HG02852 (cell line): ENCODE results near the gene PGAP2.
"Not testable (repeated sequence)": the region's sequence is repeated elsewhere in the genome, so short reads cannot be mapped to it uniquely, and the experiment has no call there.

Source experiments
- ATAC-seq: cut with Tn5 transposase; IDR thresholded peaks from one replicate; pipeline ENCODE4 v1.9.1; 2021; ENCODE audit warnings: mild to moderate bottlenecking, moderate library complexity; ENCODE audit not compliant: unreplicated experiment

Gene PGAP2

GRCh38 chr11:3807909-3808860, at the start of gene PGAP2:
TSS of gene PGAP2 (plus strand) at chr11:3808560. CDS start at chr11:3811260, 2,700 bp downstream.
- ATAC-seq = peak; percentile 69

- ATAC-seq = no peak
These were observed 44.1 kb upstream of the PGAP2 start for GRCh38 chr11:3764266-3764665.

- not testable (repeated sequence) for ATAC-seq
These were observed 41.5 kb upstream of the PGAP2 start for GRCh38 chr11:3766836-3767235.

GRCh38 chr11:3767536-3767935, 40.8 kb upstream of the PGAP2 start:
- ATAC-seq = no peak

- ATAC-seq = no peak
These were observed 35.2 kb upstream of the PGAP2 start for GRCh38 chr11:3773180-3773579.

- no peak for ATAC-seq
These were observed 32.5 kb upstream of the PGAP2 start for GRCh38 chr11:3775736-3776406.

- ATAC-seq = no peak
These were observed 26.9 kb upstream of the PGAP2 start for GRCh38 chr11:3781423-3781822.

GRCh38 chr11:3782963-3783362, 25.4 kb upstream of the PGAP2 start:
- no peak for ATAC-seq

GRCh38 chr11:3783611-3784010, 24.7 kb upstream of the PGAP2 start:
- ATAC-seq = no peak

- ATAC-seq = no peak
These were observed 21.5 kb upstream of the PGAP2 start for GRCh38 chr11:3786781-3787428.

GRCh38 chr11:3794387-3794786, 14.0 kb upstream of the PGAP2 start:
- ATAC-seq = not testable (repeated sequence)

GRCh38 chr11:3795131-3796001, 13.0 kb upstream of the PGAP2 start:
- no peak for ATAC-seq

- no peak for ATAC-seq
These were observed 12.4 kb upstream of the PGAP2 start for GRCh38 chr11:3796002-3796311.

- no peak for ATAC-seq
These were observed 12.0 kb upstream of the PGAP2 start for GRCh38 chr11:3796346-3796745.

GRCh38 chr11:3796801-3797328, 11.5 kb upstream of the PGAP2 start:
- ATAC-seq = peak; percentile 39

- peak; percentile 89 for ATAC-seq
These were observed 10.8 kb upstream of the PGAP2 start, which contains the start of gene NUP98 for GRCh38 chr11:3797329-3798090. TSS of gene NUP98 (minus strand) at chr11:3797554. CDS start at chr11:3782117, 15,437 bp downstream.

GRCh38 chr11:3799143-3799542, 9.2 kb upstream of the PGAP2 start:
- no peak for ATAC-seq

- no peak for ATAC-seq
These were observed 8.5 kb upstream of the PGAP2 start for GRCh38 chr11:3799873-3800272.

GRCh38 chr11:3802011-3802790, 6.2 kb upstream of the PGAP2 start:
- no peak for ATAC-seq
